Measurements from ENCODE around the gene NFIB.

- TF ChIP-seq EZH2phosphoT487 (IDR thresholded peaks at IDR 0.05; ENCODE audit: insufficient read depth, low read depth), result no peak
- no peak for TF ChIP-seq EZH2 (IDR thresholded peaks at IDR 0.05; ENCODE audit: insufficient read depth, poor library complexity, severe bottlenecking)
Observed at GRCh38 chr9:14325147-14325546, 11.2 kb upstream of the NFIB start.

All from GM23248 (cell line).